Right atrium auricular region (tissue), 2 donors: ENCODE data around the gene AKAIN1. TPM values are rescaled to one million over a fixed set of nuclear protein-coding genes. Genes with fewer than 3 reads are reported as not detected.

Experiments
- DNase-seq: peaks from one replicate; pipeline ENCODE4 v3.0.0-alpha.2; 2019; ENCODE audit warnings: low spot score
- H3K27ac ChIP-seq, 2 donors: fragments of 200-600 bp; sonication (generic); 1 replicate in 1 of 2; 2 replicates in 1 of 2; pipeline ENCODE4 v1.5.1; 2016 to 2019
- H3K27me3 ChIP-seq, 2 donors: fragments of 200-600 bp; sonication (generic); one replicate each; pipeline versions ENCODE4 v1.5.1 to v1.6.0; 2017 to 2019
- H3K36me3 ChIP-seq: fragments of 200-600 bp; sonication (generic); one replicate; pipeline ENCODE4 v1.5.1; 2016
- H3K4me1 ChIP-seq, 2 donors: fragments of 200-600 bp; sonication (generic); one replicate each; pipeline versions ENCODE4 v1.5.1 to v1.6.0; 2017 to 2019
- H3K4me3 ChIP-seq, 2 donors: fragments of 200-600 bp; sonication (generic); 1 replicate in 1 of 2; 2 replicates in 1 of 2; pipeline ENCODE4 v1.5.1; 2017 to 2019; ENCODE audit warnings: mild to moderate bottlenecking in 1 of 2, moderate library complexity in 1 of 2
- H3K9me3 ChIP-seq, 2 donors: fragments of 200-600 bp; sonication (generic); one replicate each; pipeline ENCODE4 v1.5.1; 2019
- CTCF ChIP-seq, 2 donors: fragments of 200-600 bp; sonication (generic); IDR thresholded peaks; one replicate each; pipeline ENCODE4 v1.5.1; 2019; ENCODE audit warnings: antibody characterized with exemption in 2 of 2
- total RNA-seq, 2 donors: library from RNA; depleted of rRNA; stranded (reverse); fragments of >200 nt; gene quantifications; one replicate each; pipeline ENCODE4 v1.1.0, GENCODE V29; 2016

Gene AKAIN1
- total RNA-seq, 2 donors from 2014 or later, result not detected

- Histone ChIP-seq H3K9me3 (no peaks in the 10 kb centered on the region), H3K27ac (no peak overlapping the region), H3K36me3 (no peaks in the 10 kb centered on the region), H3K4me3 (no peak overlapping the region), H3K27me3 (no peaks in the 10 kb centered on the region), H3K4me1 (no peaks in the 10 kb centered on the region)
- no peak for DNase-seq
- no peak for TF ChIP-seq CTCF (IDR thresholded peaks at IDR 0.05)
These were observed 38.5 kb downstream of the AKAIN1 start for GRCh38 chr18:5158587-5158986.

GRCh38 chr18:5158172-5158571, 38.9 kb downstream of the AKAIN1 start:
- TF ChIP-seq CTCF (IDR thresholded peaks at IDR 0.05), result no peak
- H3K9me3 ChIP-seq, result no peaks in the 10 kb centered on the region
- H3K36me3 ChIP-seq, result no peaks in the 10 kb centered on the region
- H3K4me1 ChIP-seq, result no peaks in the 10 kb centered on the region
- no peak overlapping the region for H3K27ac ChIP-seq
- no peaks in the 10 kb centered on the region for H3K27me3 ChIP-seq
- H3K4me3 ChIP-seq, result no peak overlapping the region
- DNase-seq, result no peak

- Histone ChIP-seq H3K27ac (no peak overlapping the region), H3K4me3 (no peak overlapping the region), H3K9me3 (no peaks in the 10 kb centered on the region), H3K27me3 (no peaks in the 10 kb centered on the region), H3K36me3 (no peaks in the 10 kb centered on the region), H3K4me1 (no peaks in the 10 kb centered on the region)
- no peak for DNase-seq
- no peak for TF ChIP-seq CTCF (IDR thresholded peaks at IDR 0.05)
These were observed 41.2 kb downstream of the AKAIN1 start for GRCh38 chr18:5155907-5156287.

- no peak overlapping the region for H3K27ac ChIP-seq
- H3K4me3 ChIP-seq, result no peak overlapping the region
- H3K36me3 ChIP-seq, result no peaks in the 10 kb centered on the region
- DNase-seq, result no peak
- TF ChIP-seq CTCF (IDR thresholded peaks at IDR 0.05), result no peak
- no peaks in the 10 kb centered on the region for H3K9me3 ChIP-seq
- no peaks in the 10 kb centered on the region for H3K4me1 ChIP-seq
- H3K27me3 ChIP-seq, result no peaks in the 10 kb centered on the region
These were observed 41.7 kb downstream of the AKAIN1 start for GRCh38 chr18:5155218-5155906.

- H3K27ac ChIP-seq, result no peak overlapping the region
- H3K4me3 ChIP-seq, result no peak overlapping the region
- no peaks in the 10 kb centered on the region for H3K4me1 ChIP-seq
- H3K9me3 ChIP-seq, result no peaks in the 10 kb centered on the region
- no peak for TF ChIP-seq CTCF (IDR thresholded peaks at IDR 0.05)
- no peaks in the 10 kb centered on the region for H3K27me3 ChIP-seq
- H3K36me3 ChIP-seq, result no peaks in the 10 kb centered on the region
- DNase-seq, result no peak
These were observed 44.6 kb downstream of the AKAIN1 start for GRCh38 chr18:5152343-5153020.
